Neuronal stem cell (in vitro differentiated cells): ENCODE measurements around the gene FAM20C. TPM values are rescaled to one million over a fixed set of nuclear protein-coding genes. Genes with fewer than 3 reads are reported as not detected.

Experiments
- DNase-seq: peaks from one replicate; pipeline ENCODE4 v3.0.0-alpha.2; 2013; ENCODE audit warnings: low spot score
- H2AFZ ChIP-seq: one replicate; pipeline ENCODE4 v1.6.1; 2013; ENCODE audit warnings: mild to moderate bottlenecking, low read length, inconsistent platforms
- H2AK5ac ChIP-seq: 2 replicates; pipeline ENCODE4 v1.6.1; 2013; ENCODE audit warnings: low read depth, mild to moderate bottlenecking, inconsistent platforms, low read length, moderate library complexity, mixed read lengths
- H2BK120ac ChIP-seq: 2 replicates; pipeline ENCODE4 v1.6.1; 2013; ENCODE audit warnings: low read depth, mild to moderate bottlenecking, inconsistent platforms, low read length, moderate library complexity, mixed read lengths
- H2BK12ac ChIP-seq: one replicate; pipeline ENCODE4 v1.6.1; 2013; ENCODE audit warnings: low read length, inconsistent platforms
- H2BK15ac ChIP-seq: 2 replicates; pipeline ENCODE4 v1.6.1; 2013; ENCODE audit warnings: mild to moderate bottlenecking, low read length, inconsistent platforms, mixed read lengths
- H2BK5ac ChIP-seq: one replicate; pipeline ENCODE4 v1.6.1; 2013; ENCODE audit warnings: inconsistent platforms, mild to moderate bottlenecking, low read length, moderate library complexity
- H3K14ac ChIP-seq: one replicate; pipeline ENCODE4 v1.6.1; 2013; ENCODE audit warnings: low read length, inconsistent platforms
- H3K18ac ChIP-seq: 2 replicates; pipeline ENCODE4 v1.6.1; 2013; ENCODE audit warnings: low read length, inconsistent platforms
- H3K23ac ChIP-seq: 2 replicates; pipeline ENCODE4 v1.6.1; 2013; ENCODE audit warnings: low read depth, mild to moderate bottlenecking, mixed read lengths, low read length, inconsistent platforms; ENCODE audit not compliant: poor library complexity
- H3K27ac ChIP-seq: replicated peaks from 3 replicates; pipeline ENCODE4 v1.5.1; 2013; ENCODE audit warnings: low read length, inconsistent platforms
- H3K27me3 ChIP-seq, 3 experiments: 2 replicates each; pipeline ENCODE4 v1.6.1; 2013; ENCODE audit warnings: low read length in 3 of 3, mild to moderate bottlenecking in 2 of 3, inconsistent platforms in 1 of 3, low read depth in 1 of 3, mixed read lengths in 1 of 3, moderate library complexity in 1 of 3; ENCODE audit not compliant: control insufficient read depth in 3 of 3, insufficient read depth in 3 of 3
- H3K36me3 ChIP-seq, 2 donors: replicated peaks in 1 of 2; 2 replicates each; pipeline ENCODE4 v1.6.1; 2013; ENCODE audit warnings: low read length in 2 of 2; ENCODE audit not compliant: control insufficient read depth in 2 of 2, insufficient read depth in 2 of 2
- H3K4ac ChIP-seq: 2 replicates; pipeline ENCODE4 v1.6.1; 2013; ENCODE audit warnings: inconsistent platforms, mild to moderate bottlenecking, low read length, moderate library complexity
- H3K4me1 ChIP-seq, 2 donors: 1 replicate in 1 of 2; 2 replicates in 1 of 2; pipeline ENCODE4 v1.6.1; 2013; ENCODE audit warnings: low read length in 2 of 2, low read depth in 1 of 2; ENCODE audit not compliant: control insufficient read depth in 2 of 2, insufficient read depth in 1 of 2
- H3K4me2 ChIP-seq: one replicate; pipeline ENCODE4 v1.6.1; 2013; ENCODE audit warnings: mild to moderate bottlenecking, low read length, inconsistent platforms; ENCODE audit not compliant: insufficient read depth, poor library complexity, severe bottlenecking
- H3K4me3 ChIP-seq, 2 donors: 2 replicates each; pipeline ENCODE4 v1.5.1; 2013; ENCODE audit warnings: low read length in 2 of 2, mild to moderate bottlenecking in 2 of 2, inconsistent platforms in 1 of 2, moderate library complexity in 1 of 2
- H3K79me1 ChIP-seq: one replicate; pipeline ENCODE4 v1.6.1; 2013; ENCODE audit warnings: low read depth, mild to moderate bottlenecking, inconsistent platforms, low read length, moderate library complexity
- H3K9ac ChIP-seq: one replicate; pipeline ENCODE4 v1.6.1; 2013; ENCODE audit warnings: mild to moderate bottlenecking, low read depth, low read length, inconsistent platforms; ENCODE audit not compliant: poor library complexity
- H3K9me3 ChIP-seq, 2 donors: replicated peaks in 1 of 2; 2 replicates each; pipeline versions ENCODE3 to v1.6.1; 2013; ENCODE audit warnings: low read length in 2 of 2, mild to moderate bottlenecking in 2 of 2, inconsistent platforms in 1 of 2, low read depth in 1 of 2, mixed read lengths in 1 of 2, moderate library complexity in 1 of 2; ENCODE audit not compliant: control insufficient read depth in 2 of 2, insufficient read depth in 1 of 2
- H4K8ac ChIP-seq: one replicate; pipeline ENCODE4 v1.6.1; 2013; ENCODE audit warnings: low read depth, mild to moderate bottlenecking, inconsistent platforms, low read length, moderate library complexity
- H4K91ac ChIP-seq: one replicate; pipeline ENCODE4 v1.6.1; 2013; ENCODE audit warnings: low read length, low read depth, mild to moderate bottlenecking, inconsistent platforms; ENCODE audit not compliant: poor library complexity
- WGBS, 2 donors: extraction: QIAGEN DNeasy Blood & Tissue Kit; methylation state at CpG; one replicate each; pipeline ENCODE4 v1.1.7; 2013; ENCODE audit warnings: missing lambda C conversion rate in 2 of 2, mixed read lengths in 1 of 2; ENCODE audit not compliant: insufficient read length in 2 of 2, insufficient replicate concordance in 1 of 2; ENCODE audit errors: extremely low coverage in 2 of 2; 5-methylcytosine and 5-hydroxymethylcytosine counted together
- polyA plus RNA-seq, 2 experiments: library from polyadenylated mRNA; stranded (reverse); fragments of 200-250 nt; gene quantifications; one replicate each; pipeline ENCODE4 v1.2.3, GENCODE V29; 2013

The FAM20C gene
- polyA plus RNA-seq (2013, experiment 1 of 2) = 7.3 TPM
- polyA plus RNA-seq (2013, experiment 2 of 2) = 7.3 TPM

GRCh38 chr7:191981-192649 is at the start of gene FAM20C:
FAM20C (plus strand) TSS chr7:192571; CDS start chr7:193200, 629 bp downstream.
- peak within 1 kb of the TSS; percentile 10 for H4K8ac ChIP-seq
- H3K79me1 ChIP-seq = peaks cover 2% of the 10 kb centered on the region
- H2BK120ac ChIP-seq = peak within 1 kb of the TSS; percentile 14
- H3K4me3 ChIP-seq = peak within 1 kb of the TSS; percentile 59 to 90
- peak within 1 kb of the TSS; percentile 60 for H2AK5ac ChIP-seq
- peaks cover 6 to 8% of the 10 kb centered on the region in 2 donors for H3K36me3 ChIP-seq
- peaks cover 15 to 20% of the 10 kb centered on the region in 2 donors for H3K4me1 ChIP-seq
- H3K9ac ChIP-seq = peak within 1 kb of the TSS; percentile 94
- H3K4ac ChIP-seq = peak within 1 kb of the TSS; percentile 91
- peak within 1 kb of the TSS; percentile 96 for H3K18ac ChIP-seq
- no CpG with 5 or more reads among the region's 89 CpGs for WGBS, 2 donors
- peak within 1 kb of the TSS; percentile 96 for H3K14ac ChIP-seq
- peak within 1 kb of the TSS; percentile 89 for H2BK12ac ChIP-seq
- no peak within 1 kb of the TSS for H3K27ac ChIP-seq
- H3K4me2 ChIP-seq = peak within 1 kb of the TSS; percentile 97
- no peaks in the 10 kb centered on the region for H3K9me3 ChIP-seq
- H2BK15ac ChIP-seq = peak within 1 kb of the TSS; percentile 64
- H3K23ac ChIP-seq = peak within 1 kb of the TSS; percentile 90
- no peak within 1 kb of the TSS for H4K91ac ChIP-seq
- H3K27me3 ChIP-seq = peaks cover 5 to 40% (median 37%) of the 10 kb centered on the region in 3 experiments
- H2BK5ac ChIP-seq = peak within 1 kb of the TSS; percentile 76
- peak; percentile 54 for DNase-seq
- H2AFZ ChIP-seq = peak within 1 kb of the TSS; percentile 94

GRCh38 chr7:143145-143751 is 49.1 kb upstream of the FAM20C start:
- H3K4me1 ChIP-seq = peaks cover 10 to 11% of the 10 kb centered on the region in 2 donors
- H3K36me3 ChIP-seq = peaks cover 2 to 16% of the 10 kb centered on the region in 2 donors
- H2AFZ ChIP-seq = no peak overlapping the region
- peak overlapping the region; percentile 95 for H3K23ac ChIP-seq
- H3K9me3 ChIP-seq = no peaks in the 10 kb centered on the region
- no peak overlapping the region for H2BK5ac ChIP-seq
- H2BK120ac ChIP-seq = no peak overlapping the region
- H2BK15ac ChIP-seq = no peak overlapping the region
- WGBS, 2 donors = no CpG with 5 or more reads among the region's 22 CpGs
- H3K27ac ChIP-seq = no peak overlapping the region
- no peak overlapping the region for H3K4me2 ChIP-seq
- H2BK12ac ChIP-seq = no peak overlapping the region
- H2AK5ac ChIP-seq = no peak overlapping the region
- H3K27me3 ChIP-seq = no peaks in the 10 kb centered on the region
- peak overlapping the region; percentile 30 for H3K9ac ChIP-seq
- H3K18ac ChIP-seq = peak overlapping the region; percentile 16
- H4K8ac ChIP-seq = no peak overlapping the region
- no peaks in the 10 kb centered on the region for H3K79me1 ChIP-seq
- DNase-seq = no peak
- peak overlapping the region; percentile 17 for H3K14ac ChIP-seq
- no peak overlapping the region for H3K4me3 ChIP-seq
- no peak overlapping the region for H3K4ac ChIP-seq
- H4K91ac ChIP-seq = no peak overlapping the region

- no peak overlapping the region for H3K18ac ChIP-seq
- no peak overlapping the region for H2BK5ac ChIP-seq
- H3K9ac ChIP-seq = no peak overlapping the region
- no peak overlapping the region for H3K4me3 ChIP-seq
- H2AFZ ChIP-seq = no peak overlapping the region
- no peak overlapping the region for H2AK5ac ChIP-seq
- no peak overlapping the region for H3K27ac ChIP-seq
- H2BK12ac ChIP-seq = no peak overlapping the region
- no peak for DNase-seq
- peaks cover 7 to 8% of the 10 kb centered on the region in 2 donors for H3K4me1 ChIP-seq
- no peak overlapping the region for H2BK15ac ChIP-seq
- no peaks in the 10 kb centered on the region for H3K79me1 ChIP-seq
- H4K8ac ChIP-seq = no peak overlapping the region
- H2BK120ac ChIP-seq = no peak overlapping the region
- peaks cover 2 to 16% of the 10 kb centered on the region in 2 donors for H3K36me3 ChIP-seq
- H3K27me3 ChIP-seq = no peaks in the 10 kb centered on the region
- no peak overlapping the region for H3K23ac ChIP-seq
- H3K4ac ChIP-seq = no peak overlapping the region
- H3K9me3 ChIP-seq = no peaks in the 10 kb centered on the region
- H3K14ac ChIP-seq = no peak overlapping the region
- H3K4me2 ChIP-seq = no peak overlapping the region
- H4K91ac ChIP-seq = no peak overlapping the region
- WGBS, 2 donors = no CpG with 5 or more reads among the region's 12 CpGs
These were observed 48.4 kb upstream of the FAM20C start for GRCh38 chr7:143811-144453.

- Histone ChIP-seq H2BK15ac (no peak overlapping the region), H3K4me2 (no peak overlapping the region), H3K9me3 (no peaks in the 10 kb centered on the region), H2BK5ac (no peak overlapping the region), H3K27ac (no peak overlapping the region), H3K4me1 (peaks cover 3% of the 10 kb centered on the region in 2 donors), H3K23ac (no peak overlapping the region), H3K4ac (no peak overlapping the region), H2AK5ac (no peak overlapping the region), H3K18ac (no peak overlapping the region), H2BK120ac (no peak overlapping the region), H3K9ac (peak overlapping the region; percentile 67), H2AFZ (no peak overlapping the region), H2BK12ac (no peak overlapping the region), H3K79me1 (no peaks in the 10 kb centered on the region), H3K4me3 (no peak overlapping the region), H3K27me3 (no peaks in the 10 kb centered on the region), H4K91ac (no peak overlapping the region), H3K14ac (no peak overlapping the region), H3K36me3 (peaks cover 2 to 16% of the 10 kb centered on the region in 2 donors), H4K8ac (no peak overlapping the region)
- DNase-seq = no peak
- no CpG with 5 or more reads among the region's 15 CpGs for WGBS, 2 donors
These were observed 47.9 kb upstream of the FAM20C start for GRCh38 chr7:144454-144826.
